ENCODE measurements around the gene MEGF11.
A peak's percentile ranks its signal among the peaks of the same experiment; 100 is the strongest.

MEGF11 gene

DNA sequence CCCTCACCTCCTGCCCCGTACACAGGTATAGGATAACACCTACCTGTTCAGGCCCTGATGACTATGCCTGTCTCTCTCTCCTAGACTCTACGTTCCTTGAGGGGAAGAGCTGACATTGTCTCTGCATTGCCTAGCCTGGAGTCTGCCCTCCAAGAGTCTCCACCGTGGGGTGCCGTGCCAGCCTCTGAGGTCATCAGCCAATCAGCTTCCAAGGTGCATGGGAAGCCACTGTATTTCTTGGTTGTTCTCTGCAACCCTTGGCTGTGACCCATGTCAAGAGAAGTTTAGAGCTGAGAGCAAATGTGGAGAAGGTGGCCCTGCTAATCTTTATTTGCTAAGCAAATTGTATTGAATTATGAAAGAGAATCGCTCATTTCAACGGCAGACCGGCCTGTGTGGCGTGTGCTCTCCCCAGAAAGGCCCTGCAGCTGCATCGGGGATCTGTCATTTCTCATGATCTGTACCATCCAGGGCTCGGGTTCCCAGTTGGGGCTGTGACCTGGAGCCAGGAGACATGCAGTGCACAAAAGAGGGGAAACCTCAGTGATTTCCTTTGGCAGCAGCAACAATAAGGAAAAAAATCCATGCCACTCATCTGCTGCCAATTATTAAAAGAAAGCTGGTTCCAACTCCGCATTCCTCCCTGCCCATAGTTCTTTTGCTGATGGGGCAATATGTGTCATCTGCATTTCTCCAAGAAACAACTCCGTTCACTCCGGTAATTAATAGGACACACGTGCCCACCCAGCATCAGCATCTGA is 182.2 kb downstream of the MEGF11 start:
- DNase-seq (ENCODE audit: low spot score in 2 of 2): no peak
- in situ Hi-C loops (cut with MboI; ENCODE audit: low sequenced_read_pairs): no loop called here
- Histone ChIP-seq H3K4me3 (no peak overlapping the region), H3K4me1 (peaks cover 5% of the 10 kb centered on the region), H3K9me3 (no peaks in the 10 kb centered on the region), H3K36me3 (replicated peaks) (no peaks in the 10 kb centered on the region), H3K27me3 (ENCODE audit: low read depth) (peaks cover 69% of the 10 kb centered on the region)

DNA sequence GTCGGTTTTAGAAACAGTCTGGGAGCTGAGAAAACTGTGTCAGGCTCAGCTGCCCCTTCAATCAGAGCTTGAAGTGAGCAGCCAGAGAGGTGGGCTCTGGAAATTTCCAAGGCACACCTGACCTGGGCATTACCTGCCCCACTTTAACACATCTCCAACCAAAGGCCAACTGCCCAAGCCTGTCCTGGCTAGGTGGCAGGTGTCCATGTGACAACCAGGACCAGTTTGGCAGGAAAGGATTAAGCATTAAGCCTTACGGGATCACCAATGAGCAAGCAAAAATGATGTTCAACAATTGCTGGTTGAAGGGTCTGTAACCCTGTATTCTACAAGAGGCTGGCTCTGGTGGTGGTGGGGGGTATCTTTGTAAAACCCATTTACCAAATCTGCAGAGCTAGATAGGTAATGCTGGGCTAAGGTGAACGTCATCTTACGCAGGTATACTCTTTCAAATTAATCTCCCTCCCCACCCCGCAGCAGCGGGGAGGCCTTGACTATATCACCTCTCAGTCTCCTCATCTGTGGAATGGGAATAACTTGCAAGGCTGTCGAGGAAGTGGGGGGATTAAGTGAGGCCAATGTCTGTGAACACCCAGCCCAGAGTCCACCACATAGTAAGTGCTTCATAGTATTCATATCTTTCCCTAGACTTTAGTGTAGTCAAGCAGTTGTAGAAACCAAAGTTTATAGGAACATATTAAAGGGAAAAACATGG is 183.2 kb downstream of the MEGF11 start:
- DNase-seq (ENCODE audit: low spot score in 2 of 2): no peak
- Histone ChIP-seq H3K4me3 (no peak overlapping the region), H3K27me3 (ENCODE audit: low read depth) (peaks cover 70% of the 10 kb centered on the region), H3K36me3 (replicated peaks) (no peaks in the 10 kb centered on the region), H3K9me3 (no peaks in the 10 kb centered on the region), H3K4me1 (peaks cover 5% of the 10 kb centered on the region)
- in situ Hi-C loops (cut with MboI; ENCODE audit: low sequenced_read_pairs): no loop called here

DNA sequence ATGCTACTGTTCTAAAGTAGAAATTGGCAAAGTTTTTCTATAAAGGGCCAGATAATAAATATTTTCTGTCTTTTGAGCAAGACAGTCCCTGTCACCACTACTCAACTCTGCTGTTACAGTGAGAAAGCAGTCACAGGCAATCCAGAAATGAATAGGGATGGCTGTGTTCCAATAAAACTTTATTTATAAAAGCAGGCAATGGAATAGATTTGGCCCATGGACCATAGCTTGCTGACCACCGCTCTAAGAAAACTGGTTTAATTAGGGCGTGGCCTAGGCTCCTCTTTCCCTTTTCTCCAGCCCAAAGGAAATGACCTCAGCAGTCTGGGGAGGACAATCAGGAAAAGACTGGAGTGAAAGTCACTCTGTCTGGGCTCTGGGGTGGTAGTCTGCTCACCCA is 183.8 kb downstream of the MEGF11 start:
- in situ Hi-C loops (cut with MboI; ENCODE audit: low sequenced_read_pairs): no loop called here
- Histone ChIP-seq H3K27me3 (ENCODE audit: low read depth) (peaks cover 70% of the 10 kb centered on the region), H3K4me3 (no peak overlapping the region), H3K36me3 (replicated peaks) (no peaks in the 10 kb centered on the region), H3K9me3 (no peaks in the 10 kb centered on the region), H3K4me1 (peaks cover 5% of the 10 kb centered on the region)
- DNase-seq (ENCODE audit: low spot score in 2 of 2): no peak

DNA sequence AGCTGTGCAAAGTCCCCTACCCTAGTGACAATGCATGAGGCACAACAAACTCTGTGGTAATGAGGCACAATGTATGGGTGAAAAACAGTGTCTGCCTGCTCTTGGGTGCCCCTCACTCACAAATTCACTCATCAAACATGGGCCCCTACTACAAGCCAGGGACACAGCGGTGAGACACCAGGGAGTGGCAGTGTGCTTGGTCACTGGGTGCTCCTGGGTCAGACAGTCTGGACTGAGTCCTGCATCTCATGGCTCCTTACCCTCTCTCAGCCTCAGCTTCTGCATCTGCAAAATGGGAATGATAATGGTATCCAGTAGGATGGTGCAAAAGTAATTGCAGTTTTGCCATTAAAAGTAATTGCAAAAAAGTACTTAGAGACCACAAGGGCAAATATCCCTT is 184.7 kb downstream of the MEGF11 start:
- DNase-seq (ENCODE audit: low spot score in 2 of 2): no peak

DNA sequence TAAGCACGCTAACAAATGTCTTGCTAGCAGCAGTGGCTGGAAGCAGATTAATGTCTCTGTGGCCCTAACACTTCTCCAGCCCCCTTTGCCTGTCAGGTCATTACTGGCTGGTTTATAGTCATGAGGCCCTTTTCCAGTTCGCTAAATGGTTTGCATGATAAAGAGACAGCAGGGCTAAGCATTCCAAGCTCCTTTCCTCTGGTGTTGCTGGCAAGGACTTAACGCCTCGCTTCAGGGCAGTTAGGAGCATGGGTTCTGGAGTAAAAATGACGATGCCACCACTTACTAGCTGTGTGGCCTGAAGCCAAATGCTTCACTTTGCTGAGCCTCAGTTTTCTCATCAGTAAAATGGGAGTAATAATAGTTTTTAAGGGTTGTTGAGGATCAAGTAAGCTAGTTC is 185.9 kb downstream of the MEGF11 start:
- in situ Hi-C loops (cut with MboI; ENCODE audit: low sequenced_read_pairs): no loop called here
- Histone ChIP-seq H3K4me1 (peaks cover 5% of the 10 kb centered on the region), H3K36me3 (replicated peaks) (no peaks in the 10 kb centered on the region), H3K27me3 (ENCODE audit: low read depth) (peaks cover 60% of the 10 kb centered on the region), H3K9me3 (no peaks in the 10 kb centered on the region), H3K4me3 (no peak overlapping the region)
- DNase-seq (ENCODE audit: low spot score in 2 of 2): peak; percentile 76 to 94

More for the DNA sequence above, 184.7 kb downstream of the MEGF11 start:
- Histone ChIP-seq H3K4me3 (no peak overlapping the region), H3K36me3 (replicated peaks) (no peaks in the 10 kb centered on the region), H3K27me3 (ENCODE audit: low read depth) (peaks cover 68% of the 10 kb centered on the region), H3K4me1 (peaks cover 5% of the 10 kb centered on the region), H3K9me3 (no peaks in the 10 kb centered on the region)
- in situ Hi-C loops (cut with MboI; ENCODE audit: low sequenced_read_pairs): no loop called here

DNA sequence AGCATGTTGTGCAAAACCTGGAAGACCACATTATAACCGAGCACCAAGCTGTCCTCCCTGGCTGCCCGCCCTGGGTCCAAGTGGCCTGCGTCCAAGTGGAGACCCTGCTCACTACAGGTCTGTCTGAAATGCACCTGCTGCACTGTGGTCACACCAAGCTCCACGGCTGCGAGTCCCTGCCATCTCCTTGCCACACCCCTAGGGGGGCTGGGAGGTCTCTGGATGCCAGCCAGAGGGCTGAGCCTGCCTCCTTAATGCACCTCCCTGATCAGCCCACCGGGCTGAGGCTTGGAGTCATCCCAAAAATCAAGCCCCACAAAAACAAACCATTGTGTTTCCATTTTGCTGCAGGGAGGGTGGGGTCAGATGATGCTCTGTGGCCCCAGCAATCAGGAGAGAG is 187.1 kb downstream of the MEGF11 start:
- no peak overlapping the region for H3K4me3 ChIP-seq
- no peak for DNase-seq (ENCODE audit: low spot score in 2 of 2)
- H3K4me1 ChIP-seq: peaks cover 5% of the 10 kb centered on the region
- H3K36me3 ChIP-seq (replicated peaks): no peaks in the 10 kb centered on the region
- peaks cover 48% of the 10 kb centered on the region for H3K27me3 ChIP-seq (ENCODE audit: low read depth)
- peaks cover 7% of the 10 kb centered on the region for H3K9me3 ChIP-seq
- in situ Hi-C loops (cut with MboI; ENCODE audit: low sequenced_read_pairs): no loop called here

DNA sequence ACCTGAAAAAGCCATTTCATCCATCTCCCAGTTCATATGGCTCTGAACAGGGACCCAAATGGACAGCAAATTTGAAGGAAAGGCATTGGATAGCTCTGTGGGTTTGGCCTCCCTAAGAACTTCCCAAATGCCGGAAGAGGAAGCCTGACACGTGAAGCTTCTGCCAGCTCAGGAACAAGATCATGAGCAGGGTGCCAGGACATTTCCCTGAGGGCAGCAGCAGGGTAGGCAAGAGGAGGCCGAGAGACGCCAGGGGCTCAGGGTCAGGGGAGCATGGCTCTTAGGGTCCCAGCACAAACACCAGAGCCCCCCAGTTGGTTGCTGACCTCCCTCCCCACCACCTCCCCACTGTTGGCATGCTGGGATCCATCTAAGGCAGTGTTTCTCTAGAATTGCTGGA is 187.5 kb downstream of the MEGF11 start:
- H3K4me3 ChIP-seq: no peak overlapping the region
- H3K4me1 ChIP-seq: peaks cover 5% of the 10 kb centered on the region
- in situ Hi-C loops (cut with MboI; ENCODE audit: low sequenced_read_pairs): no loop called here
- DNase-seq (ENCODE audit: low spot score in 2 of 2): no peak
- H3K9me3 ChIP-seq: peaks cover 7% of the 10 kb centered on the region
- H3K36me3 ChIP-seq (replicated peaks): no peaks in the 10 kb centered on the region
- H3K27me3 ChIP-seq (ENCODE audit: low read depth): peaks cover 43% of the 10 kb centered on the region

DNA sequence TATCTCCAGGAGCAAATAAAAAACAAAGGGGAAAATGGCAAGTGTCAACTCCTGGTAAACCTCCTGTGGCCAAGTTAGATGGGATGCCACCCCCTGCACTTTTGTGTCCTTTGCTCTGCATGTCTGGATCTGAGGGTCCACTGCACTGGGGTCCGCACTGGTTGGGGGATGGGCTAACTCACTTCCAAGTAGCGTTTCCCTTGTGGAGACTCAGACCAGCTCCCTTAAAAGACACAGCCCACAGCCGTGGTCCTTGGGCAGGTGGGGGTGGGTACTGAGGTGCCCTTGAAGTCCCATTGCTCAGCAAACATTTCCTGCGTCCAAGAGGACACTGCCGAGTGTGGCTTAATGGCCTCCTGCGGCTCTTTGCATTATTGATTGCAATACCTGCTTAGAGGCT is 188.2 kb downstream of the MEGF11 start:
- Histone ChIP-seq H3K27me3 (ENCODE audit: low read depth) (peaks cover 38% of the 10 kb centered on the region), H3K4me1 (peaks cover 5% of the 10 kb centered on the region), H3K4me3 (no peak overlapping the region), H3K9me3 (peaks cover 7% of the 10 kb centered on the region), H3K36me3 (replicated peaks) (no peaks in the 10 kb centered on the region)
- DNase-seq (ENCODE audit: low spot score in 2 of 2): no peak
- in situ Hi-C loops (cut with MboI; ENCODE audit: low sequenced_read_pairs): no loop called here

DNA sequence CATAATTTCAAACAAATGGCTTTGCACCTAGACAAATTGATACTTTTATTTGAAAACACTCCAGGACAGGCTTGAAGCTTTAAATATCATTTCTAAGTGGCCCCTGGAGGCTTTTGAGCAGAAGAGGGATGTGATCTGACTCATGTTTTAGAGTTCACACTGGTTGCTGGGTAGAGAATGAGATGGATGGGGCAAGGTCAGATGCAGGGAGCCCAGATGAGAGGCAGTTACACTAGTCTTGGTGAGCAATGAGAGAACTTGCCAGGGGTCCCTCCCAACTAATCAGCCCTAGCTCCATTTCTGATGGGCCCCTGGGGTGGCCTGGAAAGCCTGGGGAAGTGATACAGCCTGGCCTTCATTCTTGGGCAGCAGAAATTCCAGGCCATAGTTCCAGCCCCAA is 190.4 kb downstream of the MEGF11 start:
- in situ Hi-C loops (cut with MboI; ENCODE audit: low sequenced_read_pairs): no loop called here
- Histone ChIP-seq H3K4me3 (no peak overlapping the region), H3K36me3 (replicated peaks) (no peaks in the 10 kb centered on the region), H3K27me3 (ENCODE audit: low read depth) (peaks cover 43% of the 10 kb centered on the region), H3K4me1 (peaks cover 5% of the 10 kb centered on the region), H3K9me3 (peaks cover 7% of the 10 kb centered on the region)
- no peak for DNase-seq (ENCODE audit: low spot score in 2 of 2)

DNA sequence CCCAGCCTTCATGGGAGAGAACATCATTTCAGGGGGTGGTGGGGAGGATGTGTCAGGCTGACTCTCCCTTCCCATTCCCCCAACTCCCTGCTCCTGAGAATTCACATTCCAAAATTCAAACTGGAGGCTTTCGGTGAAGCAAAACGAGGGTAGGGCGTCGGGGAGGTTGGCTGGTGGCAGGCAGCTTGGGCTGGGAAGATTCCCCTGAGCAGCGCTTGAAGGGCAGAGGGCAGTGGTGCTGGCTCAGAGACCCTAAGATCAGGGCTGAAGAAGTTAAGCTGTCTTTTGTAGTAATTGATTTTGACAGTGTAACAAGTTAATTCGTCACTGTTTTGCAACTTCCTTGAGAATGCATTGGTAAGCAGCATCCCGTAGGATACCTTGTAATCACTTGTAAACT is 196.5 kb downstream of the MEGF11 start:
- in situ Hi-C loops (cut with MboI; ENCODE audit: low sequenced_read_pairs): no loop called here
- Histone ChIP-seq H3K27me3 (ENCODE audit: low read depth) (peaks cover 68% of the 10 kb centered on the region), H3K9me3 (peaks cover 2% of the 10 kb centered on the region), H3K4me1 (no peaks in the 10 kb centered on the region), H3K4me3 (no peak overlapping the region), H3K36me3 (replicated peaks) (no peaks in the 10 kb centered on the region)
- no peak for DNase-seq (ENCODE audit: low spot score in 2 of 2)

DNA sequence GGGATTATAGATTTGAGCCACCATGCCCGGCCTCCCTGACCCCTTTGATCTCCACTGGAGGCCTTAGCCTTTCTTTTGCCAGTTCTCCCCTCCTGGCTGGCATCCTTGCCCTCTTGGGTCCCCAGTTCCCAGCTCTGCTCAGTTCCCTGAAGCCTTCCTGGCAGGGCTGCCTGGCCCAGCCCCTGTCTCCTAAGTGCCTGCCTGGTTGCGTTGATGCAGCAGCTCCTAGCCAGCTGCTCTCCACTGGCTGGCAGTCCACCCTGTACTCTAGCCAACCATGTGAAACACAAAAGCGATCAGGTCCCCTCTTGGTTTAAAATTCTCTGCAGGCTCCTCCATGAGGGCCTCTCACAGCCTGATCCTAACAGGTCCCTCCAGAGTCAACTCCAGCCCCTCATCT is 199.6 kb downstream of the MEGF11 start:
- no peak for DNase-seq (ENCODE audit: low spot score in 2 of 2)
- Histone ChIP-seq H3K36me3 (replicated peaks) (no peaks in the 10 kb centered on the region), H3K4me1 (no peaks in the 10 kb centered on the region), H3K9me3 (no peaks in the 10 kb centered on the region), H3K4me3 (no peak overlapping the region), H3K27me3 (ENCODE audit: low read depth) (peaks cover 65% of the 10 kb centered on the region)
- in situ Hi-C loops (cut with MboI; ENCODE audit: low sequenced_read_pairs): no loop called here

DNA sequence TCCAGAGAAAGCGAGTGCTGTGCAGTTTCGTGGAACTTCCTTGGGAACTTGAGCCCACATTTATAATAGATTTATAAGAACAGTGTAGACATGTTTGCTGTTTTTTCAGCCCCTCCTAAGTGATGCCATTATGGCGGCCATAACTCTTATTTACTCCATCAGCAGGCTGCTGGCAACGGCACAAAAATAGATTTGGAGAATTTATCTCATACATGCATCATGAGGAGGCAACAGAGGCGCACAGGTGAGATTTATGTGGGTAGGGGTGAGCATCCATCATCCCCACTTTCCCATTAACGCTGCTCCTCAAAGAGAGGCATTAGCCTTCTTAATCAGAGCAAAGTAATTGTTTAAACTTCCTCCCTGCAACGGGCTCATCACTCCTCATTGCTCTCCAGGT is 201.7 kb downstream of the MEGF11 start:
- in situ Hi-C loops (cut with MboI; ENCODE audit: low sequenced_read_pairs): no loop called here

DNA sequence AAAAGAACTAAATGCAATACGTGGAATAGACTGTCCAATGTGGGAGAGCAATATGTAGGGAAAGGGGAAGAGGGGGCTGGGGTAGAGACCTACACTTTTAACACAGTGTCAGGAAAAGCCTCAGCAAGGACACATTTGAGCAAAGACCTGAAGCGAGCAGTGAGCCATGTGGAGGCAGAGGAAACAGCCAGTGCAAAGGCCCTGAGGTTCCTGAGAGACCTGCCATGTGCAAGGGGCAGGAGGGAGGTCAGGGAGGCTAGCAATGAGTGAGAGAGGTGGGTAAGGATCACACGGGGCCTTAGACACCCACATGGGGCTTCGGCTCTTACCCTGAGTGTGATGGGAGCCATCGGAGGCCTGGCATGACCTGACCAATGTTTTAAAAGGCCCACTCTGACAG is 203.3 kb downstream of the MEGF11 start:
- Histone ChIP-seq H3K9me3 (no peaks in the 10 kb centered on the region), H3K4me3 (no peak overlapping the region), H3K27me3 (ENCODE audit: low read depth) (peaks cover 41% of the 10 kb centered on the region), H3K36me3 (replicated peaks) (no peaks in the 10 kb centered on the region), H3K4me1 (no peaks in the 10 kb centered on the region)
- in situ Hi-C loops (cut with MboI; ENCODE audit: low sequenced_read_pairs): no loop called here
- no peak for DNase-seq (ENCODE audit: low spot score in 2 of 2)

More for the DNA sequence above, 201.7 kb downstream of the MEGF11 start:
- Histone ChIP-seq H3K9me3 (no peaks in the 10 kb centered on the region), H3K27me3 (ENCODE audit: low read depth) (peaks cover 46% of the 10 kb centered on the region), H3K36me3 (replicated peaks) (no peaks in the 10 kb centered on the region), H3K4me3 (no peak overlapping the region), H3K4me1 (no peaks in the 10 kb centered on the region)
- DNase-seq (ENCODE audit: low spot score in 2 of 2): no peak

DNA sequence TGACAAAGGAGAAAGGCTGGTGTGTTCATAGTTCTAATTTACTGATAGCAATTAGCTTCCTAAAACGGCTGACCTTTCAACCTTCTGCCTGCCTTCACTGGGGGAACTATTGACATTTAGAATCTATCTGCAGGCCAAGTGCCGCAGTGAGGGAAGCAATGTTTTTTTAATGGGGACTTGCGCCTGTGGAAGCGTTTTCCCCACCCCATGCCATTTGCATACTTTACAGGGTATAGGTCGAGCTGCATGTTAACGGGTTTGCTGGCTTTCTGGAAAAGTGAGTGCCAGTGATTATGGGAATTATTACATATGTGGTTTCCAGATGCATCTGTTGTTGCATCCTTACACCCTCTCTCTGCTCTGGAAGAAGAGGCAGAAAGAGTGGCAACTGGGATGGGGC is 204.2 kb downstream of the MEGF11 start:
- no peaks in the 10 kb centered on the region for H3K36me3 ChIP-seq (replicated peaks)
- no peak for DNase-seq (ENCODE audit: low spot score in 2 of 2)

More for the DNA sequence above, 204.2 kb downstream of the MEGF11 start:
- Histone ChIP-seq H3K4me3 (no peak overlapping the region), H3K27me3 (ENCODE audit: low read depth) (peaks cover 36% of the 10 kb centered on the region), H3K4me1 (no peaks in the 10 kb centered on the region), H3K9me3 (no peaks in the 10 kb centered on the region)
- in situ Hi-C loops (cut with MboI; ENCODE audit: low sequenced_read_pairs): no loop called here
